B cell (primary cell): Measurements from ENCODE around the gene RAB11FIP2. TPM values are rescaled to one million over a fixed set of nuclear protein-coding genes. Genes with fewer than 3 reads are reported as not detected.

ENCODE experiments used
- ATAC-seq: fragments of 200-7000 bp; cut with Tn5 transposase; one replicate; pipeline ENCODE4 v1.10.0; 2021; ENCODE audit warnings: low read depth, mild to moderate bottlenecking, moderate number of reproducible peaks, moderate library complexity
- CTCF ChIA-PET: fragments of 350-600 bp; sonication (Branson Sonifier 250); formaldehyde crosslinking; loops from one replicate; lab custom pipeline; 2021; ENCODE audit warnings: antibody characterized with exemption, inconsistent platforms; lab: Charles Lee
- POLR2A ChIA-PET: fragments of 350-600 bp; sonication (Branson Sonifier 250); formaldehyde crosslinking; loops from one replicate; lab custom pipeline; 2021; ENCODE audit warnings: antibody characterized with exemption; lab: Charles Lee
- DNase-seq: peaks from one replicate; pipeline ENCODE4 v3.0.0; 2013
- H2AFZ ChIP-seq: 2 replicates; pipeline ENCODE4 v1.6.1; 2012; ENCODE audit warnings: mild to moderate bottlenecking, low read depth, low read length; ENCODE audit not compliant: insufficient read depth, poor library complexity, severe bottlenecking
- H3K27ac ChIP-seq, 2 donors: 1 replicate in 1 of 2; 2 replicates in 1 of 2; pipeline ENCODE4 v1.5.1; 2012 to 2013; ENCODE audit warnings: low read length in 2 of 2, mild to moderate bottlenecking in 2 of 2, moderate library complexity in 1 of 2
- H3K27me3 ChIP-seq, 4 experiments: fragments of 200-600 bp in 1 of 4; sonication (generic) in 1 of 4; replicated peaks in 1 of 4; 1 replicate in 2 of 4; 2 replicates in 2 of 4; pipeline versions ENCODE4 v1.6.1 to v1.7.0; 2013 to 2016; ENCODE audit warnings: low read length in 3 of 4, mild to moderate bottlenecking in 2 of 4, mixed read lengths in 1 of 4, moderate library complexity in 1 of 4; ENCODE audit not compliant: insufficient read depth in 4 of 4, control insufficient read depth in 3 of 4; ENCODE audit errors: control extremely low read depth in 1 of 4
- H3K36me3 ChIP-seq, 2 experiments: replicated peaks in 1 of 2; 1 replicate in 1 of 2; 2 replicates in 1 of 2; pipeline versions ENCODE4 v1.6.1 to v1.7.1; 2013; ENCODE audit warnings: low read length in 1 of 2; ENCODE audit not compliant: insufficient read depth in 2 of 2, control insufficient read depth in 1 of 2; ENCODE audit errors: control extremely low read depth in 1 of 2, extremely low read depth in 1 of 2
- H3K4me1 ChIP-seq, 2 donors: fragments of 200-600 bp in 1 of 2; sonication (generic) in 1 of 2; 1 replicate in 1 of 2; 2 replicates in 1 of 2; pipeline versions ENCODE4 v1.5.1 to v1.6.1; 2013 to 2017; ENCODE audit warnings: low read length in 2 of 2; ENCODE audit not compliant: control insufficient read depth in 2 of 2, insufficient read depth in 2 of 2
- H3K4me2 ChIP-seq: replicated peaks from 2 replicates; pipeline ENCODE3; 2012; ENCODE audit warnings: mild to moderate bottlenecking, low read depth, low read length; ENCODE audit not compliant: poor library complexity, severe bottlenecking
- H3K4me3 ChIP-seq, 5 experiments: fragments of 200-600 bp in 1 of 5; sonication (generic) in 1 of 5; 1 replicate in 3 of 5; 2 replicates in 2 of 5; pipeline versions ENCODE4 v1.5.1 to v1.7.0; 2011 to 2016; ENCODE audit warnings: low read length in 4 of 5, mild to moderate bottlenecking in 4 of 5, low read depth in 2 of 5, control low read depth in 1 of 5, moderate library complexity in 1 of 5; ENCODE audit not compliant: insufficient read depth in 1 of 5; ENCODE audit errors: control extremely low read depth in 1 of 5, extremely low read depth in 1 of 5
- H3K79me2 ChIP-seq: fragments of 200-600 bp; sonication (generic); one replicate; pipeline ENCODE4 v1.6.0; 2016; ENCODE audit warnings: low read length; ENCODE audit not compliant: control insufficient read depth, insufficient read depth
- H3K9ac ChIP-seq: fragments of 200-600 bp; sonication (generic); 2 replicates; pipeline ENCODE4 v1.6.1; 2017; ENCODE audit warnings: mild to moderate bottlenecking, low read length, moderate library complexity
- H3K9me3 ChIP-seq, 3 donors: one replicate each; pipeline versions ENCODE4 v1.6.1 to v1.7.1; 2013; ENCODE audit warnings: low read length in 2 of 3; ENCODE audit not compliant: control insufficient read depth in 2 of 3, insufficient read depth in 1 of 3; ENCODE audit errors: control extremely low read depth in 1 of 3
- H4K20me1 ChIP-seq: 2 replicates; pipeline ENCODE4 v1.6.0; 2012; ENCODE audit warnings: mild to moderate bottlenecking, low read length; ENCODE audit not compliant: insufficient read depth, control insufficient read depth, poor library complexity, severe bottlenecking
- H3K27ac Mint-ChIP-seq: one replicate; pipeline ENCODE4 v1.8.0; 2021; ENCODE audit warnings: mixed read lengths
- H3K27me3 Mint-ChIP-seq: one replicate; pipeline ENCODE4 v1.8.0; 2021; ENCODE audit warnings: mixed read lengths
- H3K4me1 Mint-ChIP-seq: one replicate; pipeline ENCODE4 v1.8.0; 2021; ENCODE audit warnings: mixed read lengths
- H3K4me3 Mint-ChIP-seq: one replicate; pipeline ENCODE4 v1.8.0; 2021; ENCODE audit warnings: mixed read lengths
- H3K9me3 Mint-ChIP-seq: one replicate; pipeline ENCODE4 v1.8.0; 2022; ENCODE audit warnings: mixed read lengths; ENCODE audit not compliant: insufficient read depth
- EZH2 ChIP-seq: IDR thresholded peaks from 2 replicates; pipeline ENCODE4 v1.6.1; 2012; ENCODE audit warnings: borderline replicate concordance, low read depth, mild to moderate bottlenecking, moderate library complexity, low read length; ENCODE audit not compliant: insufficient read depth, poor library complexity, severe bottlenecking
- WGBS: methylation state at CpG from one replicate; pipeline ENCODE4 v1.1.5; 2013; ENCODE audit warnings: missing lambda C conversion rate; ENCODE audit not compliant: insufficient coverage; 5-methylcytosine and 5-hydroxymethylcytosine counted together
- intact Hi-C: fragments of 100-400 bp; cut with micrococcal nuclease; formaldehyde crosslinking; loops from one replicate; pipeline ENCODE4 v1.10.0; 2022
- polyA plus RNA-seq: library from polyadenylated mRNA; depleted of rRNA; stranded (reverse); fragments of >200 nt; gene quantifications from 2 replicates; pipeline ENCODE4 v1.2.3, GENCODE V29; 2012
- total RNA-seq, 2 donors: library from RNA; stranded (reverse); fragments of 120-200 nt in 1 of 2; gene quantifications; 1 replicate in 1 of 2; 2 replicates in 1 of 2; pipeline versions ENCODE4 v1.2.3 to v1.2.4, GENCODE V29; 2013 to 2022
- TF ChIP-seq, protein P1 (sequence below): fragments of 200-600 bp; IDR thresholded peaks from one replicate; pipeline ENCODE4 v1.8.0; 2022; ENCODE audit warnings: antibody characterized with exemption, mild to moderate bottlenecking

RAB11FIP2 gene
- total and polyA plus RNA-seq, 2 donors (not counting 1 experiment from before 2014, with no cell fraction given), result 5.6 to 33.6 TPM

DNA sequence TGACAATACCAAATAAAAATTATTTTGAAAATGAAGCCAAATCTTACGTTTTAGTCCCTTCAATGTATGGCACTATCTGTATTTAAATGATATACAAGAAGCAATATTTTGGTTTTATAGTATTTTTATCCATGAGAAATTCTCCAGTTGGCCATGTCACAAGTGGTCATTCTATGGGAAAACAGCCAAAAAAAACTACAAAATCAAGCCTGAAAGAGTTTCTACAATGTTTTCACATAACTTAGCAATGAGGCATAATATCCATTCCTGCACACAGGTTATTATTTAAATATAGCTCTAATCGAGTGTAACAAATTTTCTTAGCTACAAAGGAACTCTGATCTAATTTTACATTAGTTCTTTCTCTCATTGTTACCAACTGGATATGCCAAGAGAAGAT, 5.4 kb downstream of the RAB11FIP2 start:
- no CpG with 5 or more reads among the region's 2 CpGs for WGBS
- peaks cover 33% of the 10 kb centered on the region for H3K79me2 ChIP-seq
- intact Hi-C loops, result no loop called here
- TF ChIP-seq, protein P1, sequence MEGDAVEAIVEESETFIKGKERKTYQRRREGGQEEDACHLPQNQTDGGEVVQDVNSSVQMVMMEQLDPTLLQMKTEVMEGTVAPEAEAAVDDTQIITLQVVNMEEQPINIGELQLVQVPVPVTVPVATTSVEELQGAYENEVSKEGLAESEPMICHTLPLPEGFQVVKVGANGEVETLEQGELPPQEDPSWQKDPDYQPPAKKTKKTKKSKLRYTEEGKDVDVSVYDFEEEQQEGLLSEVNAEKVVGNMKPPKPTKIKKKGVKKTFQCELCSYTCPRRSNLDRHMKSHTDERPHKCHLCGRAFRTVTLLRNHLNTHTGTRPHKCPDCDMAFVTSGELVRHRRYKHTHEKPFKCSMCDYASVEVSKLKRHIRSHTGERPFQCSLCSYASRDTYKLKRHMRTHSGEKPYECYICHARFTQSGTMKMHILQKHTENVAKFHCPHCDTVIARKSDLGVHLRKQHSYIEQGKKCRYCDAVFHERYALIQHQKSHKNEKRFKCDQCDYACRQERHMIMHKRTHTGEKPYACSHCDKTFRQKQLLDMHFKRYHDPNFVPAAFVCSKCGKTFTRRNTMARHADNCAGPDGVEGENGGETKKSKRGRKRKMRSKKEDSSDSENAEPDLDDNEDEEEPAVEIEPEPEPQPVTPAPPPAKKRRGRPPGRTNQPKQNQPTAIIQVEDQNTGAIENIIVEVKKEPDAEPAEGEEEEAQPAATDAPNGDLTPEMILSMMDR, result no peak
- TF ChIP-seq EZH2, result no peak
- no peak overlapping the region for H3K27ac Mint-ChIP-seq
- H2AFZ ChIP-seq, result no peak overlapping the region
- H3K36me3 ChIP-seq, result no peaks in the 10 kb centered on the region
- no peak overlapping the region for H3K4me3 ChIP-seq
- no peaks in the 10 kb centered on the region for H3K27me3 ChIP-seq
- ChIA-PET CTCF (no interaction called here), POLR2A (no interaction called here)
- peaks cover 26% of the 10 kb centered on the region for H3K4me1 Mint-ChIP-seq
- no peak overlapping the region for H3K27ac ChIP-seq
- H3K4me3 Mint-ChIP-seq, result no peak overlapping the region
- no peak overlapping the region for H3K9ac ChIP-seq
- H3K9me3 ChIP-seq, result no peaks in the 10 kb centered on the region
- no peak overlapping the region for H3K4me2 ChIP-seq
- no peaks in the 10 kb centered on the region for H3K27me3 Mint-ChIP-seq
- H4K20me1 ChIP-seq, result no peaks in the 10 kb centered on the region
- peaks cover 7 to 12% of the 10 kb centered on the region in 2 donors for H3K4me1 ChIP-seq
- no peaks in the 10 kb centered on the region for H3K9me3 Mint-ChIP-seq
- no peak for ATAC-seq
- no peak for DNase-seq

DNA sequence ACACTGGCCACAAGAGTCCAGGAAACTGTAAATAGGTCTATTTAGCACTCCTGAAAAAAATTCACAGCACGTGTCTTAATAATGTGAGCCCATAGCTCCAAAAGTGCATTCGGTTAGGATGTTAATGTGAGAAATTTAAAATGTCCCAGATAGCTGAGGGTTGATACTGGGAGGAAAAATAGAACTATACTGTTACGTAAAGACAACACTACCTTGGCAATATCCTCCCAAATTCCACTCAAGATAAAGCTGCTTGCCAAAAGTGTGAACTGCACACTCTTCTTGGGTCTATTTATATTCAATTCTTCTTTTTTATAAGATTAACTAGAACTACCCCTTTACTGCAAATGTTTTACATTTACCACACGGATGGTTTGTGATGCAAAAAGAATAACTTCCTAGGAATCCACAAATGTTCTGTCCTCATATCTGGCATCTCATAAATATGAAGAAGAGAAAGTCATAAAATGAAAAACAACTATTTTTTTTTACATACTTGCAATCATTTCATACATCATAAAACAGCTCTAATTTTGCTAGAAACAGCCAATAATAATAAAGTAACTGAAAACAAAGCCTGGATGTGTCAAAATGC, 10.4 kb downstream of the RAB11FIP2 start:
- ChIA-PET CTCF (no interaction called here), POLR2A (no interaction called here)
- Histone ChIP-seq H3K27ac (no peak overlapping the region), H3K4me1 (no peaks in the 10 kb centered on the region), H3K79me2 (peaks cover 6% of the 10 kb centered on the region), H3K9ac (no peak overlapping the region), H3K4me3 (no peak overlapping the region), H3K36me3 (no peaks in the 10 kb centered on the region), H4K20me1 (no peaks in the 10 kb centered on the region), H3K9me3 (no peaks in the 10 kb centered on the region), H3K4me2 (no peak overlapping the region), H2AFZ (no peak overlapping the region), H3K27me3 (no peaks in the 10 kb centered on the region)
- intact Hi-C loops, result no loop called here
- Mint-ChIP-seq H3K9me3 (no peaks in the 10 kb centered on the region), H3K4me1 (no peaks in the 10 kb centered on the region), H3K27ac (no peak overlapping the region), H3K27me3 (no peaks in the 10 kb centered on the region), H3K4me3 (no peak overlapping the region)
- no peak for TF ChIP-seq EZH2
- TF ChIP-seq, protein P1, result no peak
- no peak for DNase-seq
- no CpG with 5 or more reads among the region's 4 CpGs for WGBS
- ATAC-seq, result no peak
